Right atrium auricular region (tissue), 2 donors: ENCODE results near the gene CDC42BPA. TPM values are rescaled to one million over a fixed set of nuclear protein-coding genes. Genes with fewer than 3 reads are reported as not detected.

Experiments
- DNase-seq: peaks from one replicate; pipeline ENCODE4 v3.0.0-alpha.2; 2019; ENCODE audit warnings: low spot score
- H3K27ac ChIP-seq, 2 donors: fragments of 200-600 bp; sonication (generic); 1 replicate in 1 of 2; 2 replicates in 1 of 2; pipeline ENCODE4 v1.5.1; 2016 to 2019
- H3K27me3 ChIP-seq, 2 donors: fragments of 200-600 bp; sonication (generic); one replicate each; pipeline versions ENCODE4 v1.5.1 to v1.6.0; 2017 to 2019
- H3K36me3 ChIP-seq: fragments of 200-600 bp; sonication (generic); one replicate; pipeline ENCODE4 v1.5.1; 2016
- H3K4me1 ChIP-seq, 2 donors: fragments of 200-600 bp; sonication (generic); one replicate each; pipeline versions ENCODE4 v1.5.1 to v1.6.0; 2017 to 2019
- H3K4me3 ChIP-seq, 2 donors: fragments of 200-600 bp; sonication (generic); 1 replicate in 1 of 2; 2 replicates in 1 of 2; pipeline ENCODE4 v1.5.1; 2017 to 2019; ENCODE audit warnings: mild to moderate bottlenecking in 1 of 2, moderate library complexity in 1 of 2
- H3K9me3 ChIP-seq, 2 donors: fragments of 200-600 bp; sonication (generic); one replicate each; pipeline ENCODE4 v1.5.1; 2019
- CTCF ChIP-seq, 2 donors: fragments of 200-600 bp; sonication (generic); IDR thresholded peaks; one replicate each; pipeline ENCODE4 v1.5.1; 2019; ENCODE audit warnings: antibody characterized with exemption in 2 of 2
- total RNA-seq, 2 donors: library from RNA; depleted of rRNA; stranded (reverse); fragments of >200 nt; gene quantifications; one replicate each; pipeline ENCODE4 v1.1.0, GENCODE V29; 2016

The CDC42BPA gene
- total RNA-seq, 2 donors from 2014 or later = 26.0 to 32.0 TPM

- Histone ChIP-seq H3K4me1 (no peaks in the 10 kb centered on the region), H3K36me3 (peaks cover 18% of the 10 kb centered on the region)
- no peak for TF ChIP-seq CTCF (IDR thresholded peaks at IDR 0.05)
These were observed 223.9 kb downstream of the CDC42BPA start for GRCh38 chr1:227094249-227094966.

GRCh38 chr1:227093309-227093708, 225.0 kb downstream of the CDC42BPA start:
- peaks cover 7% of the 10 kb centered on the region for H3K36me3 ChIP-seq

More at GRCh38 chr1:227094249-227094966, 223.9 kb downstream of the CDC42BPA start:
- Histone ChIP-seq H3K9me3 (no peaks in the 10 kb centered on the region), H3K27me3 (no peaks in the 10 kb centered on the region), H3K27ac (no peak overlapping the region), H3K4me3 (no peak overlapping the region)
- no peak for DNase-seq

GRCh38 chr1:227092069-227092468, 226.2 kb downstream of the CDC42BPA start:
- H3K36me3 ChIP-seq = peaks cover 7% of the 10 kb centered on the region
- H3K4me3 ChIP-seq = no peak overlapping the region
- no peaks in the 10 kb centered on the region for H3K27me3 ChIP-seq
- no peak for TF ChIP-seq CTCF (IDR thresholded peaks at IDR 0.05)
- no peak for DNase-seq
- H3K9me3 ChIP-seq = no peaks in the 10 kb centered on the region
- H3K4me1 ChIP-seq = no peaks in the 10 kb centered on the region
- no peak overlapping the region for H3K27ac ChIP-seq

More at GRCh38 chr1:227093309-227093708, 225.0 kb downstream of the CDC42BPA start:
- H3K4me1 ChIP-seq = no peaks in the 10 kb centered on the region
- H3K27ac ChIP-seq = no peak overlapping the region
- H3K9me3 ChIP-seq = no peaks in the 10 kb centered on the region
- no peak overlapping the region for H3K4me3 ChIP-seq
- no peak for DNase-seq
- no peaks in the 10 kb centered on the region for H3K27me3 ChIP-seq
- TF ChIP-seq CTCF (IDR thresholded peaks at IDR 0.05) = no peak

GRCh38 chr1:227086636-227087035, 231.7 kb downstream of the CDC42BPA start:
- no peak for DNase-seq
- no peak overlapping the region for H3K4me3 ChIP-seq
- H3K9me3 ChIP-seq = peaks cover 0 to 15% of the 10 kb centered on the region in 2 donors
- H3K4me1 ChIP-seq = no peaks in the 10 kb centered on the region
- H3K27ac ChIP-seq = no peak overlapping the region
- no peaks in the 10 kb centered on the region for H3K27me3 ChIP-seq
- TF ChIP-seq CTCF (IDR thresholded peaks at IDR 0.05) = no peak
- peaks cover 27% of the 10 kb centered on the region for H3K36me3 ChIP-seq

GRCh38 chr1:227082999-227083746, 235.1 kb downstream of the CDC42BPA start:
- DNase-seq = no peak
- TF ChIP-seq CTCF (IDR thresholded peaks at IDR 0.05) = no peak
- Histone ChIP-seq H3K36me3 (peaks cover 19% of the 10 kb centered on the region), H3K27me3 (no peaks in the 10 kb centered on the region), H3K4me1 (no peaks in the 10 kb centered on the region), H3K4me3 (no peak overlapping the region), H3K27ac (no peak overlapping the region), H3K9me3 (peaks cover 0 to 15% of the 10 kb centered on the region in 2 donors)
